Small intestine (tissue), 7 donors: Measurements from ENCODE around the gene RGPD3. TPM values are rescaled to one million over a fixed set of nuclear protein-coding genes. Genes with fewer than 3 reads are reported as not detected.
A peak's percentile ranks its signal among the peaks of the same experiment; 100 is the strongest.
"Not testable (repeated sequence)": the region's sequence is repeated elsewhere in the genome, so short reads cannot be mapped to it uniquely, and the experiment has no call there.

Source experiments
- DNase-seq, 2 donors: peaks; one replicate each; pipeline versions ENCODE4 v3.0.0 to v3.0.0-alpha.2; 2013
- FAIRE-seq: peaks from 2 replicates; lab custom pipeline; 2012; peaks lifted over from hg19 to GRCh38; lab: Jason Lieb, UNC
- H3K27ac ChIP-seq, 3 donors: one replicate each; pipeline ENCODE4 v1.5.1; 2013; ENCODE audit warnings: low read length in 2 of 3, mild to moderate bottlenecking in 2 of 3, control low read depth in 1 of 3, inconsistent platforms in 1 of 3, low read depth in 1 of 3, moderate library complexity in 1 of 3
- H3K27me3 ChIP-seq, 3 donors: one replicate each; pipeline ENCODE4 v1.6.1; 2013; ENCODE audit warnings: low read length in 3 of 3, inconsistent platforms in 1 of 3; ENCODE audit not compliant: control insufficient read depth in 3 of 3, insufficient read depth in 3 of 3
- H3K36me3 ChIP-seq, 3 donors: one replicate each; pipeline ENCODE4 v1.6.1; 2013; ENCODE audit warnings: low read length in 3 of 3, inconsistent platforms in 1 of 3, low read depth in 1 of 3, mild to moderate bottlenecking in 1 of 3, moderate library complexity in 1 of 3; ENCODE audit not compliant: control insufficient read depth in 3 of 3, insufficient read depth in 2 of 3
- H3K4me1 ChIP-seq, 3 donors: one replicate each; pipeline ENCODE4 v1.6.1; 2013; ENCODE audit warnings: low read length in 2 of 3, inconsistent platforms in 1 of 3, low read depth in 1 of 3, mild to moderate bottlenecking in 1 of 3, moderate library complexity in 1 of 3; ENCODE audit not compliant: control insufficient read depth in 3 of 3, insufficient read depth in 2 of 3
- H3K4me3 ChIP-seq, 3 donors: one replicate each; pipeline ENCODE4 v1.5.1; 2013; ENCODE audit warnings: low read length in 3 of 3, control low read depth in 1 of 3, inconsistent platforms in 1 of 3, low read depth in 1 of 3, mild to moderate bottlenecking in 1 of 3, moderate library complexity in 1 of 3
- H3K9me3 ChIP-seq, 2 donors: one replicate each; pipeline ENCODE4 v1.6.1; 2013; ENCODE audit warnings: low read depth in 1 of 2, low read length in 1 of 2; ENCODE audit not compliant: control insufficient read depth in 2 of 2, insufficient read depth in 1 of 2
- WGBS, 3 donors: extraction: QIAGEN DNeasy Blood & Tissue Kit; methylation state at CpG; one replicate each; pipeline ENCODE4 v1.1.7; 2013; 5-methylcytosine and 5-hydroxymethylcytosine counted together
- polyA plus RNA-seq, 4 donors: library from polyadenylated mRNA; stranded (reverse) in 3 of 4; unstranded in 1 of 4; fragments of 200-250 nt in 3 of 4; fragments of 120-200 nt in 1 of 4; gene quantifications; one replicate each; pipeline versions ENCODE4 v1.2.1 to v1.2.3, GENCODE V29; 2013
- donor health status: healthy with polysubstance abuse.
- donor health status: control.
- donor health status: control.
- donor health status: Bipolar disorder and iron deficiency.
- donor health status: healthy.

RGPD3 gene
- polyA plus RNA-seq, 4 donors, result under 0.01 to 0.28 (median 0.13) TPM; not detected in 1

- H3K27ac ChIP-seq, H3K36me3 ChIP-seq, H3K4me1 ChIP-seq, H3K27me3 ChIP-seq, FAIRE-seq, H3K4me3 ChIP-seq, H3K9me3 ChIP-seq, DNase-seq: not testable (repeated sequence)
- WGBS, 3 donors, result 81 to 91% (median 89%) methylated on average over 2 to 6 of the region's 6 CpGs
These were observed 41.2 kb upstream of the RGPD3 start for GRCh38 chr2:106509374-106509770.

- FAIRE-seq, H3K27me3 ChIP-seq, H3K27ac ChIP-seq, H3K9me3 ChIP-seq, H3K36me3 ChIP-seq, DNase-seq, H3K4me1 ChIP-seq, H3K4me3 ChIP-seq: not testable (repeated sequence)
- WGBS, 3 donors, result 70 to 80% (median 79%) methylated on average over 5 to 8 of the region's 11 CpGs
These were observed 40.6 kb upstream of the RGPD3 start for GRCh38 chr2:106508660-106509373.

GRCh38 chr2:106506002-106506687, 37.9 kb upstream of the RGPD3 start:
- not testable (repeated sequence) for FAIRE-seq, H3K27me3 ChIP-seq, DNase-seq, H3K4me3 ChIP-seq, H3K36me3 ChIP-seq, H3K4me1 ChIP-seq, H3K27ac ChIP-seq, H3K9me3 ChIP-seq
- 77 to 89% (median 86%) methylated on average over 9 of the region's 9 CpGs for WGBS, 3 donors

GRCh38 chr2:106504787-106505186, 36.6 kb upstream of the RGPD3 start:
- not testable (repeated sequence) for H3K9me3 ChIP-seq, DNase-seq, H3K27ac ChIP-seq, FAIRE-seq, H3K4me1 ChIP-seq, H3K36me3 ChIP-seq, H3K4me3 ChIP-seq, H3K27me3 ChIP-seq
- 75 to 85% (median 85%) methylated on average over 4 of the region's 4 CpGs for WGBS, 3 donors

- not testable (repeated sequence) for H3K27me3 ChIP-seq, H3K4me3 ChIP-seq, H3K36me3 ChIP-seq, H3K4me1 ChIP-seq, FAIRE-seq, H3K27ac ChIP-seq, H3K9me3 ChIP-seq
- DNase-seq, result peak; percentile 15 to 63
- WGBS, 3 donors, result 13 to 70% (median 20%) methylated on average over 6 to 10 of the region's 11 CpGs
These were observed 36.0 kb upstream of the RGPD3 start for GRCh38 chr2:106504192-106504591.

- H3K4me1 ChIP-seq, H3K9me3 ChIP-seq, H3K4me3 ChIP-seq, H3K27ac ChIP-seq, FAIRE-seq, H3K27me3 ChIP-seq, DNase-seq, H3K36me3 ChIP-seq: not testable (repeated sequence)
- 90 to 96% (median 93%) methylated on average over 7 to 8 of the region's 8 CpGs for WGBS, 3 donors
These were observed 34.1 kb upstream of the RGPD3 start for GRCh38 chr2:106502351-106502750.

- not testable (repeated sequence) for H3K36me3 ChIP-seq, H3K27me3 ChIP-seq, H3K4me1 ChIP-seq, DNase-seq, FAIRE-seq, H3K4me3 ChIP-seq, H3K27ac ChIP-seq, H3K9me3 ChIP-seq
- 87 to 95% (median 92%) methylated on average over 5 to 6 of the region's 7 CpGs for WGBS, 3 donors
These were observed 32.1 kb upstream of the RGPD3 start for GRCh38 chr2:106500350-106500749.

- not testable (repeated sequence) for H3K9me3 ChIP-seq
- 84 to 97% (median 86%) methylated on average over 1 of the region's 1 CpG for WGBS, 3 donors
These were observed 30.3 kb upstream of the RGPD3 start for GRCh38 chr2:106498549-106498948.

More at GRCh38 chr2:106498549-106498948, 30.3 kb upstream of the RGPD3 start:
- H3K27ac ChIP-seq, FAIRE-seq, H3K36me3 ChIP-seq, DNase-seq, H3K27me3 ChIP-seq, H3K4me1 ChIP-seq, H3K4me3 ChIP-seq: not testable (repeated sequence)
